CD4-positive, alpha-beta T cell (primary cell): Measurements from ENCODE around the gene RTRAF. TPM values are rescaled to one million over a fixed set of nuclear protein-coding genes. Genes with fewer than 3 reads are reported as not detected.

Experiments used
- ATAC-seq: fragments of 200-7000 bp; cut with Tn5 transposase; one replicate; pipeline ENCODE4 v1.10.0; 2022; ENCODE audit warnings: mild to moderate bottlenecking; ENCODE audit not compliant: poor library complexity
- CTCF ChIA-PET: fragments of 350-600 bp; sonication (Branson Sonifier 250); formaldehyde crosslinking; loops from one replicate; lab custom pipeline; 2021; ENCODE audit warnings: antibody characterized with exemption, inconsistent platforms; lab: Charles Lee
- POLR2A ChIA-PET: fragments of 350-600 bp; sonication (Branson Sonifier 250); formaldehyde crosslinking; loops from one replicate; lab custom pipeline; 2021; ENCODE audit warnings: antibody characterized with exemption, inconsistent platforms; lab: Charles Lee
- DNase-seq, 14 experiments: peaks; one replicate each; pipeline ENCODE4 v3.0.0-alpha.2; 2013 to 2020; ENCODE audit warnings: mixed read lengths in 2 of 14
- H3K27ac ChIP-seq, 2 donors: one replicate each; pipeline versions ENCODE4 v1.5.1 to v1.7.0; 2013; ENCODE audit warnings: low read length in 2 of 2, low read depth in 1 of 2, mild to moderate bottlenecking in 1 of 2
- H3K27me3 ChIP-seq, 2 experiments: 1 replicate in 1 of 2; 2 replicates in 1 of 2; pipeline versions ENCODE4 v1.6.1 to v1.7.0; 2013; ENCODE audit warnings: low read length in 2 of 2, control low read depth in 1 of 2, mild to moderate bottlenecking in 1 of 2, moderate library complexity in 1 of 2; ENCODE audit not compliant: insufficient read depth in 2 of 2, control insufficient read depth in 1 of 2
- H3K36me3 ChIP-seq: one replicate; pipeline ENCODE4 v1.6.1; 2013; ENCODE audit warnings: low read length, control low read depth; ENCODE audit not compliant: insufficient read depth
- H3K4me1 ChIP-seq: one replicate; pipeline ENCODE4 v1.6.1; 2013; ENCODE audit warnings: low read length, control low read depth; ENCODE audit not compliant: insufficient read depth
- H3K4me3 ChIP-seq: one replicate; pipeline ENCODE4 v1.5.1; 2013; ENCODE audit warnings: mild to moderate bottlenecking, low read length, moderate library complexity
- H3K9me3 ChIP-seq, 2 experiments: 1 replicate in 1 of 2; 2 replicates in 1 of 2; pipeline versions ENCODE4 v1.6.1 to v1.7.0; 2013; ENCODE audit warnings: low read length in 2 of 2, mild to moderate bottlenecking in 2 of 2, control low read depth in 1 of 2, moderate library complexity in 1 of 2; ENCODE audit not compliant: control insufficient read depth in 1 of 2, insufficient read depth in 1 of 2
- H3K27ac Mint-ChIP-seq: one replicate; pipeline ENCODE4 v1.8.0; 2020; ENCODE audit warnings: mixed read lengths
- H3K27me3 Mint-ChIP-seq: one replicate; pipeline ENCODE4 v1.8.0; 2021; ENCODE audit warnings: mixed read lengths
- H3K36me3 Mint-ChIP-seq: one replicate; pipeline ENCODE4 v1.8.0; 2021; ENCODE audit warnings: low read depth, mixed read lengths
- H3K4me1 Mint-ChIP-seq: one replicate; pipeline ENCODE4 v1.8.0; 2021; ENCODE audit warnings: low read depth, mixed read lengths
- H3K4me3 Mint-ChIP-seq: one replicate; pipeline ENCODE4 v1.8.0; 2020; ENCODE audit warnings: mild to moderate bottlenecking, mixed read lengths
- H3K9me3 Mint-ChIP-seq: one replicate; pipeline ENCODE4 v1.8.0; 2020; ENCODE audit warnings: mixed read lengths
- CTCF ChIP-seq: fragments of 200-600 bp; IDR thresholded peaks from one replicate; pipeline ENCODE4 v1.8.0; 2022; ENCODE audit warnings: antibody characterized with exemption, mild to moderate bottlenecking
- intact Hi-C, 2 experiments: fragments of 100-400 bp; cut with DNase I in 1 of 2; cut with micrococcal nuclease in 1 of 2; formaldehyde crosslinking; loops; one replicate each; pipeline versions ENCODE4 v1.15.1 to v1.9.0; 2023 to 2025; cut with DNase I, micrococcal nuclease
- total RNA-seq, 174 experiments: library from RNA in 2 of 174; stranded (reverse) in 2 of 174; gene quantifications; one replicate each; pipeline ENCODE4 v1.2.3 and lab custom pipeline; 2021 to 2026

RTRAF gene
- total RNA-seq, 2 experiments from 2014 or later = 155 to 157 TPM

GRCh38 chr14:52026901-52027300 lies 37.6 kb downstream of the RTRAF start:
- H3K27me3 ChIP-seq = no peaks in the 10 kb centered on the region
- CTCF ChIA-PET = no interaction called here
- intact Hi-C loops = no loop called here
- POLR2A ChIA-PET = no interaction called here
- H3K36me3 Mint-ChIP-seq = no peaks in the 10 kb centered on the region
- DNase-seq (no peak), ATAC-seq (no peak)
- H3K4me1 Mint-ChIP-seq = peaks cover 3% of the 10 kb centered on the region
- H3K9me3 ChIP-seq = no peaks in the 10 kb centered on the region
- TF ChIP-seq CTCF = no peak
- no peak overlapping the region for H3K4me3 Mint-ChIP-seq
- no peaks in the 10 kb centered on the region for H3K4me1 ChIP-seq
- H3K9me3 Mint-ChIP-seq = no peaks in the 10 kb centered on the region
- no peak overlapping the region for H3K27ac Mint-ChIP-seq
- H3K36me3 ChIP-seq = no peaks in the 10 kb centered on the region
- H3K4me3 ChIP-seq = no peak overlapping the region
- H3K27ac ChIP-seq = no peak overlapping the region
- no peaks in the 10 kb centered on the region for H3K27me3 Mint-ChIP-seq

- Mint-ChIP-seq H3K4me1 (no peaks in the 10 kb centered on the region), H3K36me3 (no peaks in the 10 kb centered on the region), H3K27ac (no peak overlapping the region), H3K9me3 (no peaks in the 10 kb centered on the region), H3K27me3 (no peaks in the 10 kb centered on the region), H3K4me3 (no peak overlapping the region)
- Histone ChIP-seq H3K27ac (no peak overlapping the region), H3K9me3 (no peaks in the 10 kb centered on the region), H3K36me3 (no peaks in the 10 kb centered on the region), H3K27me3 (no peaks in the 10 kb centered on the region), H3K4me1 (no peaks in the 10 kb centered on the region), H3K4me3 (no peak overlapping the region)
- ATAC-seq (no peak), DNase-seq (no peak)
- ChIA-PET CTCF (no interaction called here), POLR2A (no interaction called here)
- intact Hi-C loops = no loop called here
- no peak for TF ChIP-seq CTCF
Observed at GRCh38 chr14:52029881-52030280, 40.5 kb downstream of the RTRAF start.

- no peak overlapping the region for H3K27ac Mint-ChIP-seq
- CTCF ChIA-PET = no interaction called here
- H3K9me3 ChIP-seq = no peaks in the 10 kb centered on the region
Observed at GRCh38 chr14:52031781-52032180, 42.4 kb downstream of the RTRAF start.

More at GRCh38 chr14:52031781-52032180, 42.4 kb downstream of the RTRAF start:
- intact Hi-C loops = no loop called here
- Histone ChIP-seq H3K27me3 (no peaks in the 10 kb centered on the region), H3K4me3 (no peak overlapping the region), H3K27ac (no peak overlapping the region), H3K36me3 (no peaks in the 10 kb centered on the region), H3K4me1 (no peaks in the 10 kb centered on the region)
- DNase-seq (no peak), ATAC-seq (no peak)
- no peaks in the 10 kb centered on the region for H3K36me3 Mint-ChIP-seq
- POLR2A ChIA-PET = interaction anchor here (1.1 kb wide), 1 partner anchor 19 kb away, joined by 3 read pairs; no protein-coding TSS in a partner anchor
- H3K27me3 Mint-ChIP-seq = peaks cover 4% of the 10 kb centered on the region
- no peaks in the 10 kb centered on the region for H3K9me3 Mint-ChIP-seq
- no peaks in the 10 kb centered on the region for H3K4me1 Mint-ChIP-seq
- TF ChIP-seq CTCF = no peak
- no peak overlapping the region for H3K4me3 Mint-ChIP-seq
